SU-DHL-6 (cell line): ENCODE measurements around the gene CHMP2B.

Experiments
- H2AFZ ChIP-seq: fragments of 200-600 bp; sonication (generic); 2 replicates; pipeline ENCODE4 v1.6.1; 2014; ENCODE audit warnings: low read depth, mild to moderate bottlenecking, moderate library complexity, mixed read lengths, antibody characterized with exemption, low read length; ENCODE audit not compliant: severe bottlenecking
- H3F3A ChIP-seq: fragments of 200-600 bp; shearing (Covaris generic); 2 replicates; pipeline ENCODE4 v1.6.0; 2016; ENCODE audit warnings: antibody characterized with exemption, mild to moderate bottlenecking; ENCODE audit not compliant: insufficient read depth
- H3K27ac ChIP-seq: fragments of 200-600 bp; sonication (generic); 2 replicates; pipeline ENCODE4 v1.5.1; 2016; ENCODE audit warnings: low read depth, mild to moderate bottlenecking, low read length, moderate library complexity, mixed read lengths
- H3K27me3 ChIP-seq: fragments of 200-600 bp; sonication (generic), shearing (Covaris generic); 2 replicates; pipeline ENCODE4 v1.6.0; 2014; ENCODE audit warnings: mild to moderate bottlenecking, low read length
- H3K36me3 ChIP-seq: fragments of 200-600 bp; sonication (generic); 2 replicates; pipeline ENCODE4 v1.6.1; 2014; ENCODE audit warnings: mild to moderate bottlenecking, low read length, mixed read lengths
- H3K4me2 ChIP-seq: fragments of 300-600, 200-600 bp; shearing (Covaris generic), sonication (generic); 2 replicates; pipeline ENCODE4 v1.6.0; 2014; ENCODE audit warnings: low read length, low read depth, mild to moderate bottlenecking; ENCODE audit not compliant: poor library complexity, severe bottlenecking
- H3K4me3 ChIP-seq: fragments of 200-600 bp; sonication (generic); 2 replicates; pipeline ENCODE4 v1.5.1; 2014; ENCODE audit warnings: antibody characterized with exemption, low read length, mild to moderate bottlenecking, mixed read lengths; ENCODE audit not compliant: insufficient read depth, poor library complexity, severe bottlenecking
- H3K79me2 ChIP-seq: fragments of 200-600 bp; sonication (generic); 2 replicates; pipeline ENCODE4 v1.6.1; 2014; ENCODE audit warnings: mild to moderate bottlenecking, low read length, moderate library complexity; ENCODE audit not compliant: insufficient read depth
- H3K9ac ChIP-seq: fragments of 200-600 bp; sonication (generic); 2 replicates; pipeline ENCODE4 v1.7.0; 2014; ENCODE audit warnings: mild to moderate bottlenecking, low read length
- H3K9me2 ChIP-seq: fragments of 200-600 bp; sonication (generic); replicated peaks from 2 replicates; pipeline ENCODE4 v1.6.1; 2014; ENCODE audit warnings: low read length; ENCODE audit not compliant: insufficient read depth
- H3K9me3 ChIP-seq: fragments of 200-600 bp; sonication (generic); 2 replicates; pipeline ENCODE4 v1.6.1; 2014; ENCODE audit warnings: low read length, mixed read lengths; ENCODE audit not compliant: insufficient read depth
- H4K20me1 ChIP-seq: fragments of 200-600 bp; sonication (generic); 2 replicates; pipeline ENCODE4 v1.6.1; 2014; ENCODE audit warnings: low read depth, mild to moderate bottlenecking, antibody characterized with exemption, low read length, moderate library complexity, mixed read lengths
- CTCF ChIP-seq: fragments of 200-600 bp; sonication (generic); IDR thresholded peaks from one replicate; pipeline ENCODE4 v1.5.1; 2017; ENCODE audit warnings: antibody characterized with exemption, mild to moderate bottlenecking, low read length, moderate library complexity; ENCODE audit not compliant: insufficient read depth, poor library complexity, severe bottlenecking
- EZH2phosphoT487 ChIP-seq: fragments of 200-600 bp; sonication (generic), shearing (Covaris generic); conservative IDR thresholded peaks from 2 replicates; pipeline ENCODE4 v1.6.1; 2018; ENCODE audit warnings: mild to moderate bottlenecking, antibody characterized with exemption, low read length, moderate library complexity, mixed read lengths

Gene CHMP2B

GRCh38 chr3:87272718-87273341 is 45.7 kb downstream of the CHMP2B start:
- no peaks in the 10 kb centered on the region for H3F3A ChIP-seq
- H4K20me1 ChIP-seq = no peaks in the 10 kb centered on the region
- no peak overlapping the region for H3K4me2 ChIP-seq
- H3K79me2 ChIP-seq = no peaks in the 10 kb centered on the region
- no peaks in the 10 kb centered on the region for H3K36me3 ChIP-seq
- H3K4me3 ChIP-seq = no peak overlapping the region
- H2AFZ ChIP-seq = no peak overlapping the region
- H3K9me3 ChIP-seq = no peaks in the 10 kb centered on the region
- TF ChIP-seq CTCF (no peak), EZH2phosphoT487 (no peak)
- H3K27ac ChIP-seq = no peak overlapping the region
- H3K9me2 ChIP-seq = no peaks in the 10 kb centered on the region
- H3K9ac ChIP-seq = no peak overlapping the region
- no peaks in the 10 kb centered on the region for H3K27me3 ChIP-seq

DNA sequence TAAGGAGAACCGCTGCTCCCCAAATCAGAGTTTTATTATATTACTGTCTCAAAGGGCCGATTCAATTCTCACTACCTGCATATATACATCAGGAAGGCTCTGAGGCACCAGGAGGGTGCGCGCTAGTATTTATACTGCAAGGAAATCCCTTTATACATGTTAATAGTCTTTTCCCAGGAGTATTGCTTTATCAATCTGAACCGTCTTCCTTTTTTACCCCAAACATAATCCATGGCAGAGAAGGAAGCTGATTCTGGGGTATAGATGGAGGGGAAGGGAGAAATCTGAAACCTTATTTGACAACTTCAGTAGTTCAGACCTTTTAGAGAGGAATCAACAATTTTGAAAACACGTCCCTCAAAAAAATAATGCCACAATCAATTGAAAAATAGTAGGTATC is 49.4 kb downstream of the CHMP2B start, which contains the start of gene POU1F1:
Gene POU1F1 (minus strand): TSS at position 101 of the 400 bp plus-strand sequence. CDS start 122 bp downstream, outside the sequence.
- no peak for TF ChIP-seq CTCF
- no peak for TF ChIP-seq EZH2phosphoT487
- Histone ChIP-seq H3K27me3 (no peaks in the 10 kb centered on the region), H3K79me2 (no peaks in the 10 kb centered on the region), H3K9me2 (no peaks in the 10 kb centered on the region), H3K9ac (no peak within 1 kb of the TSS), H4K20me1 (no peaks in the 10 kb centered on the region), H3K27ac (no peak within 1 kb of the TSS), H2AFZ (no peak within 1 kb of the TSS), H3K4me2 (no peak within 1 kb of the TSS), H3K4me3 (no peak within 1 kb of the TSS), H3F3A (no peaks in the 10 kb centered on the region), H3K9me3 (no peaks in the 10 kb centered on the region), H3K36me3 (no peaks in the 10 kb centered on the region)

GRCh38 chr3:87287011-87287410 is 59.9 kb downstream of the CHMP2B start:
- no peaks in the 10 kb centered on the region for H3K9me2 ChIP-seq
- H3K9ac ChIP-seq = no peak overlapping the region
- no peaks in the 10 kb centered on the region for H3K36me3 ChIP-seq
- H3K27ac ChIP-seq = no peak overlapping the region
- H3K79me2 ChIP-seq = no peaks in the 10 kb centered on the region
- no peak overlapping the region for H3K4me2 ChIP-seq
- no peak overlapping the region for H3K4me3 ChIP-seq
- H3K27me3 ChIP-seq = no peaks in the 10 kb centered on the region
- no peaks in the 10 kb centered on the region for H3K9me3 ChIP-seq
- TF ChIP-seq EZH2phosphoT487 = no peak
- no peak for TF ChIP-seq CTCF
- no peaks in the 10 kb centered on the region for H4K20me1 ChIP-seq
- H2AFZ ChIP-seq = no peak overlapping the region
- H3F3A ChIP-seq = no peaks in the 10 kb centered on the region
